Activated CD8-positive, alpha-beta T cell treated with anti-CD3 and anti-CD28 coated beads, Interleukin-2, amount 10 ng/mL, durations not matched to agents 7 days and 5 days (primary cell): ENCODE data around the gene STAT2. TPM values are rescaled to one million over a fixed set of nuclear protein-coding genes. Genes with fewer than 3 reads are reported as not detected.
"Not testable (repeated sequence)": the region's sequence is repeated elsewhere in the genome, so short reads cannot be mapped to it uniquely, and the experiment has no call there.

ENCODE experiments used
- ATAC-seq: fragments of 150-1000 bp; cut with Tn5 transposase; one replicate; pipeline ENCODE4 v1.10.0; 2021; ENCODE audit warnings: moderate library complexity
- CTCF ChIA-PET: fragments of 350-600 bp; sonication (Branson Sonifier 250); formaldehyde crosslinking; loops from one replicate; lab custom pipeline; 2021; ENCODE audit warnings: antibody characterized with exemption; lab: Charles Lee
- POLR2A ChIA-PET: fragments of 350-600 bp; sonication (Branson Sonifier 250); formaldehyde crosslinking; loops from one replicate; lab custom pipeline; 2021; ENCODE audit warnings: antibody characterized with exemption; lab: Charles Lee
- DNase-seq: peaks from one replicate; pipeline ENCODE4 v3.0.0-alpha.2; 2020
- H3K27ac Mint-ChIP-seq: one replicate; pipeline ENCODE4 v1.8.0; 2021; ENCODE audit warnings: mild to moderate bottlenecking, mixed read lengths
- H3K27me3 Mint-ChIP-seq: one replicate; pipeline ENCODE4 v1.8.0; 2021; ENCODE audit warnings: low read depth, mixed read lengths
- H3K36me3 Mint-ChIP-seq: one replicate; pipeline ENCODE4 v1.8.0; 2021; ENCODE audit warnings: low read depth, mixed read lengths
- H3K4me1 Mint-ChIP-seq: one replicate; pipeline ENCODE4 v1.8.0; 2021; ENCODE audit warnings: low read depth, mixed read lengths
- H3K4me3 Mint-ChIP-seq: one replicate; pipeline ENCODE4 v1.8.0; 2021; ENCODE audit warnings: mild to moderate bottlenecking, mixed read lengths
- H3K9me3 Mint-ChIP-seq: one replicate; pipeline ENCODE4 v1.8.0; 2022; ENCODE audit warnings: mixed read lengths; ENCODE audit not compliant: insufficient read depth
- total RNA-seq, 2 experiments: library from RNA; stranded (reverse); gene quantifications; one replicate each; pipeline ENCODE4 v1.2.3, GENCODE V29; 2021

STAT2 gene
- total RNA-seq, 2 experiments from 2014 or later = 193 to 194 TPM

DNA sequence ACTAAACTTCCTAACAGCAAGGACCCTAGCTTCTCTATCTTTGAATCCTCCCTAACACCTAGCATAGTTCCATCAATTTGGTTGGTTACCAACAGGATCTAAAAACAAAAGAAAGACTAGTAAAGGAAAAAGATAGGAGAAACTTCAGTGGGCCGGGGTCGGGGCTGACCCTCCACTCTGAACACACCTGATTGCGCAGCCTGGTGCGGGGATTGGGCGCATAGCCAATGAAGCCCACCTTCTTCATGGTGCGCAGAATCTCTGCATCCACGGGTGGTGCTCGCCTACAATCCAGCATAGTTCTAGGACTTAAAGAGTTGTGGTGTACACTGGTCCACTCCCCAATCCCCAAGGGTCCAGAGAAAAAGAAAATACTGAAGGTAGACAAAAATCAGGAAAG is 33.8 kb downstream of the STAT2 start:
- no peak overlapping the region for H3K4me3 Mint-ChIP-seq
- DNase-seq (no peak), ATAC-seq (no peak)
- H3K36me3 Mint-ChIP-seq = peaks cover 33% of the 10 kb centered on the region
- no peaks in the 10 kb centered on the region for H3K9me3 Mint-ChIP-seq
- CTCF ChIA-PET = interaction anchor here (1.5 kb wide), 1 partner anchor 138 kb away, joined by 4 read pairs; no protein-coding TSS in a partner anchor
- H3K27ac Mint-ChIP-seq = no peak overlapping the region
- POLR2A ChIA-PET = interaction anchor here (1.6 kb wide), 1 partner anchor 34 kb away, joined by 5 read pairs; the partner anchor contains the start of gene STAT2
- peaks cover 9% of the 10 kb centered on the region for H3K4me1 Mint-ChIP-seq
- H3K27me3 Mint-ChIP-seq = no peaks in the 10 kb centered on the region

GRCh38 chr12:56324206-56324605 is 35.7 kb downstream of the STAT2 start:
- H3K27ac Mint-ChIP-seq = no peak overlapping the region
- peaks cover 9% of the 10 kb centered on the region for H3K4me1 Mint-ChIP-seq
- no peak overlapping the region for H3K4me3 Mint-ChIP-seq
- peaks cover 38% of the 10 kb centered on the region for H3K36me3 Mint-ChIP-seq
- ATAC-seq = no peak
- ChIA-PET CTCF (no interaction called here), POLR2A (no interaction called here)
- no peak for DNase-seq
- H3K9me3 Mint-ChIP-seq = no peaks in the 10 kb centered on the region
- no peaks in the 10 kb centered on the region for H3K27me3 Mint-ChIP-seq

- DNase-seq, H3K4me3 Mint-ChIP-seq, H3K9me3 Mint-ChIP-seq, CTCF ChIA-PET, H3K27ac Mint-ChIP-seq, H3K27me3 Mint-ChIP-seq, ATAC-seq, H3K4me1 Mint-ChIP-seq, POLR2A ChIA-PET: not testable (repeated sequence)
- peaks cover 39% of the 10 kb centered on the region for H3K36me3 Mint-ChIP-seq
Measured at GRCh38 chr12:56321610-56322009, 38.3 kb downstream of the STAT2 start.

- Mint-ChIP-seq H3K27me3 (no peaks in the 10 kb centered on the region), H3K4me1 (peaks cover 11% of the 10 kb centered on the region), H3K9me3 (no peaks in the 10 kb centered on the region), H3K27ac (no peak overlapping the region), H3K4me3 (no peak overlapping the region), H3K36me3 (peaks cover 35% of the 10 kb centered on the region)
- ChIA-PET POLR2A (no interaction called here), CTCF (interaction anchor here (1.0 kb wide), 2 partner anchors 18 to 143 kb away, joined by 3 read pairs; partner anchors contain the start of gene IL23A)
- DNase-seq (no peak), ATAC-seq (no peak)
Measured at GRCh38 chr12:56321027-56321426, 38.9 kb downstream of the STAT2 start.

- Mint-ChIP-seq H3K4me3 (no peak overlapping the region), H3K36me3 (peaks cover 23% of the 10 kb centered on the region), H3K4me1 (peaks cover 16% of the 10 kb centered on the region), H3K27me3 (no peaks in the 10 kb centered on the region), H3K9me3 (no peaks in the 10 kb centered on the region), H3K27ac (no peak overlapping the region)
- POLR2A ChIA-PET = interaction anchor here (0.5 to 1.8 kb wide), 3 partner anchors 14 to 260 kb away, joined by 3 to 9 read pairs (median 4); partner anchors contain the start of gene PAN2
- ATAC-seq (no peak), DNase-seq (no peak)
- CTCF ChIA-PET = interaction anchor here (1.7 to 3.9 kb wide), 4 partner anchors 21 to 147 kb away, joined by 7 to 18 read pairs (median 13); partner anchors contain the start of genes IL23A and STAT2
Measured at GRCh38 chr12:56317675-56318074, 42.2 kb downstream of the STAT2 start.

- DNase-seq = peak; percentile 98
- Mint-ChIP-seq H3K27ac (peak within 1 kb of the TSS; percentile 98), H3K4me1 (peaks cover 16% of the 10 kb centered on the region), H3K4me3 (peak within 1 kb of the TSS; percentile 99), H3K9me3 (no peaks in the 10 kb centered on the region), H3K36me3 (peaks cover 29% of the 10 kb centered on the region), H3K27me3 (no peaks in the 10 kb centered on the region)
- peak; percentile 96 for ATAC-seq
- CTCF ChIA-PET = interaction anchor here (0.7 to 3.9 kb wide), 19 partner anchors 9 to 197 kb away, joined by 3 to 18 read pairs (median 5); partner anchors contain the start of genes ANKRD52, COQ10A, IL23A and PAN2
- POLR2A ChIA-PET = interaction anchor here (0.6 to 2.5 kb wide), 17 partner anchors 9 to 148 kb away, joined by 3 to 30 read pairs (median 4); partner anchors contain the start of genes ANKRD52, COQ10A, IL23A and PAN2
Measured at GRCh38 chr12:56315622-56316473, 44.1 kb downstream of the STAT2 start, which contains the start of gene CNPY2. Gene CNPY2, minus strand, starts transcription at chr12:56315988. Its CDS starts 771 bp downstream, at chr12:56315217.

- Mint-ChIP-seq H3K36me3 (peaks cover 34% of the 10 kb centered on the region), H3K4me1 (peaks cover 16% of the 10 kb centered on the region), H3K9me3 (no peaks in the 10 kb centered on the region), H3K27me3 (no peaks in the 10 kb centered on the region), H3K4me3 (peak overlapping the region; percentile 99), H3K27ac (peak overlapping the region; percentile 98)
- ATAC-seq = no peak
- ChIA-PET CTCF (interaction anchor here (0.7 to 3.9 kb wide), 16 partner anchors 10 to 197 kb away, joined by 3 to 18 read pairs (median 5); partner anchors contain the start of genes ANKRD52, COQ10A, IL23A and PAN2), POLR2A (interaction anchor here (0.6 to 2.5 kb wide), 14 partner anchors 8 to 149 kb away, joined by 3 to 30 read pairs (median 4); partner anchors contain the start of genes ANKRD52, COQ10A, IL23A and PAN2)
- no peak for DNase-seq
Measured at GRCh38 chr12:56315249-56315621, 44.7 kb downstream of the STAT2 start.

GRCh38 chr12:56311003-56311402 is 48.9 kb downstream of the STAT2 start:
- CTCF ChIA-PET = interaction anchor here (1.0 to 1.4 kb wide), 6 partner anchors 37 to 153 kb away, joined by 3 to 4 read pairs (median 4); partner anchors contain the start of genes ANKRD52 and STAT2
- no peak overlapping the region for H3K27ac Mint-ChIP-seq
- no peak for ATAC-seq

DNA sequence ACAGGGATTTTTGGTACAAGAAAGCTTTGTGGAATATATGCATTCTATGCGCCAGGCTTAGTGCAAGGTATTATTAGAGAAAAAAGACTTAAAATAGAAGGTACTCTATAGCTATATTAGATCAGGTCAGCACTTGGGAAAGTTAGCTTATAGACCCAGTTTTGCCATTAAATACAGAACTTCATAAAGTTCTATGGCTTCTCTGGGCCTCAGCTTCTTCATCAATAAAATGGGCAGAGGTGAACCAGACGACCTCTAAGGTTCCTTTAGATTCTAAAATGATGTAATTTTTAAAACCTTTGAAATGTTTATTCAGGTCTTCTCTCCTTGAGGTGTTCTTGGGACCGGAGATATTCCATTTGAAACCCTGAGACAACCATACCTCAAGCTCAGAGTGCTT is 51.2 kb downstream of the STAT2 start:
- ATAC-seq (no peak), DNase-seq (no peak)
- no peak overlapping the region for H3K27ac Mint-ChIP-seq
- POLR2A ChIA-PET = interaction anchor here (0.6 kb wide), 1 partner anchor 33 kb away, joined by 3 read pairs; no protein-coding TSS in a partner anchor
- H3K4me3 Mint-ChIP-seq = no peak overlapping the region
- peaks cover 32% of the 10 kb centered on the region for H3K36me3 Mint-ChIP-seq
- H3K9me3 Mint-ChIP-seq = no peaks in the 10 kb centered on the region
- CTCF ChIA-PET = interaction anchor here (0.6 to 1.4 kb wide), 4 partner anchors 8 to 155 kb away, joined by 3 to 4 read pairs (median 4); partner anchors contain the start of gene SMARCC2
- no peaks in the 10 kb centered on the region for H3K4me1 Mint-ChIP-seq
- no peaks in the 10 kb centered on the region for H3K27me3 Mint-ChIP-seq

More at GRCh38 chr12:56311003-56311402, 48.9 kb downstream of the STAT2 start:
- Mint-ChIP-seq H3K4me1 (peaks cover 13% of the 10 kb centered on the region), H3K9me3 (no peaks in the 10 kb centered on the region), H3K27me3 (no peaks in the 10 kb centered on the region), H3K4me3 (no peak overlapping the region), H3K36me3 (peaks cover 36% of the 10 kb centered on the region)
- DNase-seq = no peak
- POLR2A ChIA-PET = interaction anchor here (0.7 to 1.5 kb wide), 2 partner anchors 28 to 48 kb away, joined by 3 to 5 read pairs; partner anchors contain the start of gene IL23A

DNA sequence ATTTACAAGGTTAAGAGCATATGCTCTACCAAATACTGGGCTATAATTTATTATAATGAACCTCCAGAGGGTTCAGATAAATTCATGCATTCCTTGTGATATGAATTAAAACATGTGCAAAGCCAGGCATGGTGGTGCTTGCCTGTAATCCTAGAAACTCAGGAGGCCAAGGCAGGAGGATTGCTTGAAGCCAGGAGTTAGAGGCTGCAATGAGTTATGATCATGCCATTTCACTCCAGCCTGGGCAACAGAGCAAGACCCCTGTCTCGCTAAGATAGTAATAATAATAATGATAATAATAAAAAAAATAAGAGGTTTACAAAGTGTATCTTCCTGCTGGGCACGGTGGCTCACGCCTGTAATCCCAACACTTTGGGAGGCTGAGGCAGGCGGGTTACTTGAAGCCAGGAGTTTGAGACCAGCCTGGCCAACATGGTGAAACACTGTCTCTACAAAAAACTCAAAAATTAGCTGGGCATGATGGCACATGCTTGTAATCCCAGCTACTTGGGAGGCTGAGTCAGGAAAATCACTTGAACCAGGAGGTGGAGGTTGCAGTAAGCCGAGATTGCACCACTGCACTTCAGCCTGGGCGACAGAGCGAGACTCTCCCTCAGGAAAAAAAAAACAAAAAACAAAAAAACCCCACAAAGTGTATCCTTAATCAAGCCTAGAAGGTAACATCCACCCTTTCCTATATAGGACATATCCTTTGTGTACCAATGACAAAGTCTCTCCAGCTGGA is 52.5 kb downstream of the STAT2 start:
- peaks cover 32% of the 10 kb centered on the region for H3K36me3 Mint-ChIP-seq
- DNase-seq = no peak
- no peaks in the 10 kb centered on the region for H3K27me3 Mint-ChIP-seq
- no peak for ATAC-seq
- H3K9me3 Mint-ChIP-seq = no peaks in the 10 kb centered on the region
- H3K4me1 Mint-ChIP-seq = peaks cover under 1% of the 10 kb centered on the region
- no peak overlapping the region for H3K27ac Mint-ChIP-seq
- CTCF ChIA-PET = interaction anchor here (0.9 to 1.6 kb wide), 4 partner anchors 16 to 188 kb away, joined by 3 to 4 read pairs (median 3); partner anchors contain the start of gene SMARCC2
- POLR2A ChIA-PET = interaction anchor here (0.8 to 1.0 kb wide), 2 partner anchors 8 to 196 kb away, joined by 3 to 4 read pairs; partner anchors contain the start of gene CNPY2
- no peak overlapping the region for H3K4me3 Mint-ChIP-seq
